Trophoblast cell (in vitro differentiated cells and primary cell): ENCODE results near the gene BICD2.

Source experiments
- DNase-seq, 2 donors: peaks; one replicate each; pipeline ENCODE4 v3.0.0-alpha.2; 2016
- H2AFZ ChIP-seq: 2 replicates; pipeline ENCODE4 v1.6.1; 2013; ENCODE audit warnings: low read length, moderate library complexity, mild to moderate bottlenecking; ENCODE audit not compliant: insufficient read depth, poor library complexity
- H2AK5ac ChIP-seq: 2 replicates; pipeline ENCODE4 v1.6.1; 2013; ENCODE audit warnings: mild to moderate bottlenecking, low read length
- H2BK120ac ChIP-seq: 2 replicates; pipeline ENCODE4 v1.6.1; 2013; ENCODE audit warnings: low read length, mild to moderate bottlenecking, moderate library complexity; ENCODE audit not compliant: insufficient read depth, poor library complexity
- H2BK12ac ChIP-seq: 2 replicates; pipeline ENCODE4 v1.6.1; 2013; ENCODE audit warnings: mild to moderate bottlenecking, low read length, moderate library complexity
- H2BK5ac ChIP-seq: 2 replicates; pipeline ENCODE4 v1.6.1; 2013; ENCODE audit warnings: low read length, low read depth, moderate library complexity, mild to moderate bottlenecking; ENCODE audit not compliant: poor library complexity
- H3K14ac ChIP-seq: 2 replicates; pipeline ENCODE4 v1.6.1; 2013; ENCODE audit warnings: mild to moderate bottlenecking, low read length
- H3K18ac ChIP-seq: 2 replicates; pipeline ENCODE4 v1.6.1; 2013; ENCODE audit warnings: mild to moderate bottlenecking, low read length
- H3K23ac ChIP-seq: 2 replicates; pipeline ENCODE4 v1.6.1; 2013; ENCODE audit warnings: low read length
- H3K27ac ChIP-seq: 2 replicates; pipeline ENCODE4 v1.5.1; 2013; ENCODE audit warnings: low read depth, mild to moderate bottlenecking, inconsistent platforms, low read length, moderate library complexity
- H3K27me3 ChIP-seq: 2 replicates; pipeline ENCODE4 v1.6.1; 2013; ENCODE audit warnings: inconsistent platforms, mild to moderate bottlenecking, low read length, moderate library complexity; ENCODE audit not compliant: insufficient read depth
- H3K36me3 ChIP-seq, 2 experiments: 1 replicate in 1 of 2; 2 replicates in 1 of 2; pipeline ENCODE4 v1.6.1; 2013; ENCODE audit warnings: low read length in 2 of 2, mild to moderate bottlenecking in 2 of 2, moderate library complexity in 1 of 2; ENCODE audit not compliant: insufficient read depth in 2 of 2, control insufficient read depth in 1 of 2
- H3K4ac ChIP-seq: 2 replicates; pipeline ENCODE4 v1.6.1; 2013; ENCODE audit warnings: low read depth, mild to moderate bottlenecking, low read length, moderate library complexity
- H3K4me1 ChIP-seq, 2 experiments: 1 replicate in 1 of 2; 2 replicates in 1 of 2; pipeline ENCODE4 v1.6.1; 2013; ENCODE audit warnings: low read length in 2 of 2, mild to moderate bottlenecking in 2 of 2, moderate library complexity in 1 of 2; ENCODE audit not compliant: insufficient read depth in 2 of 2, control insufficient read depth in 1 of 2
- H3K4me2 ChIP-seq: 2 replicates; pipeline ENCODE4 v1.6.1; 2013; ENCODE audit warnings: inconsistent platforms, mild to moderate bottlenecking, low read length, moderate library complexity
- H3K4me3 ChIP-seq: 2 replicates; pipeline ENCODE4 v1.5.1; 2013; ENCODE audit warnings: mild to moderate bottlenecking, low read depth, low read length, inconsistent platforms
- H3K79me1 ChIP-seq: one replicate; pipeline ENCODE4 v1.6.1; 2013; ENCODE audit warnings: low read length
- H3K79me2 ChIP-seq: 2 replicates; pipeline ENCODE4 v1.6.1; 2013; ENCODE audit warnings: low read length, mild to moderate bottlenecking; ENCODE audit not compliant: control insufficient read depth, insufficient read depth, poor library complexity
- H3K9ac ChIP-seq: 2 replicates; pipeline ENCODE4 v1.6.1; 2013; ENCODE audit warnings: mild to moderate bottlenecking, low read length
- H3K9me3 ChIP-seq: 2 replicates; pipeline ENCODE4 v1.6.1; 2013; ENCODE audit warnings: low read depth, mild to moderate bottlenecking, control low read depth, inconsistent platforms, low read length; ENCODE audit not compliant: insufficient read depth
- H4K12ac ChIP-seq: 2 replicates; pipeline ENCODE4 v1.6.1; 2013; ENCODE audit warnings: low read depth, mild to moderate bottlenecking, low read length, moderate library complexity
- H4K8ac ChIP-seq: 2 replicates; pipeline ENCODE4 v1.6.1; 2013; ENCODE audit warnings: low read depth, mild to moderate bottlenecking, low read length, moderate library complexity
- H4K91ac ChIP-seq: one replicate; pipeline ENCODE4 v1.6.1; 2013; ENCODE audit warnings: low read depth, mild to moderate bottlenecking, low read length, moderate library complexity
- WGBS: extraction: QIAGEN DNeasy Blood & Tissue Kit; methylation state at CpG from one replicate; pipeline ENCODE4 v1.1.7; 2013; ENCODE audit warnings: missing lambda C conversion rate; ENCODE audit not compliant: insufficient read length, insufficient coverage; ENCODE audit errors: extremely low coverage; 5-methylcytosine and 5-hydroxymethylcytosine counted together

BICD2 gene

GRCh38 chr9:92730897-92731296, 33.7 kb downstream of the BICD2 start:
- Histone ChIP-seq H3K4me2 (no peak overlapping the region), H2BK5ac (no peak overlapping the region), H3K36me3 (peaks cover 14% of the 10 kb centered on the region in 2 experiments), H3K4me3 (no peak overlapping the region), H3K79me2 (peaks cover 10% of the 10 kb centered on the region), H4K91ac (no peak overlapping the region), H3K4me1 (peaks cover 43 to 51% of the 10 kb centered on the region in 2 experiments), H3K14ac (no peak overlapping the region), H3K27ac (no peak overlapping the region), H3K9me3 (no peaks in the 10 kb centered on the region), H2BK12ac (no peak overlapping the region), H3K27me3 (no peaks in the 10 kb centered on the region), H3K23ac (no peak overlapping the region), H2BK120ac (no peak overlapping the region), H2AK5ac (no peak overlapping the region), H3K79me1 (peaks cover 7% of the 10 kb centered on the region), H2AFZ (no peak overlapping the region), H4K12ac (no peak overlapping the region), H3K9ac (no peak overlapping the region), H3K4ac (peak overlapping the region; percentile 45), H3K18ac (no peak overlapping the region), H4K8ac (no peak overlapping the region)
- no peak for DNase-seq
- no CpG with 5 or more reads among the region's 8 CpGs for WGBS

DNA sequence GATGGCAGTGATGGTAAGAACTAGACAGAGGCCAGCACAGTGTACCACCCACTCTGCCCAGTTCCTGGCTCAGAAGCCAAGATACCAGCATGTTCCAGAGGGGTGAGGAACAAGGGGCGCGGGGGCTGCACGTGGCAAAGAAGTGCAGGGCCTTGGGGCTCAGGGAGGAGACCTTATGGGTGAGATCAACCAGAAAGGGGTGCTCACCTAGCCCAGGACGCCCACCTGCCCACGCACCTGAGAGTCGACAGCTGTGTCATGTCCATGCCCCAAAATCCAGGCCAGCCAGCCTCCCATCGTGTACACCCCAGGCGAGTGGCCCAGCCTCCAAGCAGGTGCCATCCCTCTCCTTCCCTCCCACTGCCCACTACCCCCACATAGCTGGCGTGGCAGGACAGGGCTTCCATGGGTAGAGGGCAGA, 34.9 kb downstream of the BICD2 start:
- H2BK12ac ChIP-seq, result no peak overlapping the region
- H3K4ac ChIP-seq, result peak overlapping the region; percentile 24
- H3K4me2 ChIP-seq, result no peak overlapping the region
- peaks cover 7% of the 10 kb centered on the region for H3K79me1 ChIP-seq
- H3K4me3 ChIP-seq, result no peak overlapping the region
- no peak overlapping the region for H2BK5ac ChIP-seq
- H3K27me3 ChIP-seq, result no peaks in the 10 kb centered on the region
- H2BK120ac ChIP-seq, result no peak overlapping the region
- peaks cover 15 to 19% of the 10 kb centered on the region in 2 experiments for H3K36me3 ChIP-seq
- no peak overlapping the region for H3K23ac ChIP-seq
- H4K8ac ChIP-seq, result no peak overlapping the region
- H2AFZ ChIP-seq, result no peak overlapping the region
- peak overlapping the region; percentile 32 for H3K18ac ChIP-seq
- no peak overlapping the region for H4K91ac ChIP-seq
- H3K4me1 ChIP-seq, result peaks cover 32 to 47% of the 10 kb centered on the region in 2 experiments
- peaks cover 3% of the 10 kb centered on the region for H3K9me3 ChIP-seq
- no peak for DNase-seq
- no peak overlapping the region for H2AK5ac ChIP-seq
- H4K12ac ChIP-seq, result no peak overlapping the region
- H3K79me2 ChIP-seq, result peaks cover 10% of the 10 kb centered on the region
- WGBS, result no CpG with 5 or more reads among the region's 9 CpGs
- H3K14ac ChIP-seq, result no peak overlapping the region
- no peak overlapping the region for H3K9ac ChIP-seq
- no peak overlapping the region for H3K27ac ChIP-seq

DNA sequence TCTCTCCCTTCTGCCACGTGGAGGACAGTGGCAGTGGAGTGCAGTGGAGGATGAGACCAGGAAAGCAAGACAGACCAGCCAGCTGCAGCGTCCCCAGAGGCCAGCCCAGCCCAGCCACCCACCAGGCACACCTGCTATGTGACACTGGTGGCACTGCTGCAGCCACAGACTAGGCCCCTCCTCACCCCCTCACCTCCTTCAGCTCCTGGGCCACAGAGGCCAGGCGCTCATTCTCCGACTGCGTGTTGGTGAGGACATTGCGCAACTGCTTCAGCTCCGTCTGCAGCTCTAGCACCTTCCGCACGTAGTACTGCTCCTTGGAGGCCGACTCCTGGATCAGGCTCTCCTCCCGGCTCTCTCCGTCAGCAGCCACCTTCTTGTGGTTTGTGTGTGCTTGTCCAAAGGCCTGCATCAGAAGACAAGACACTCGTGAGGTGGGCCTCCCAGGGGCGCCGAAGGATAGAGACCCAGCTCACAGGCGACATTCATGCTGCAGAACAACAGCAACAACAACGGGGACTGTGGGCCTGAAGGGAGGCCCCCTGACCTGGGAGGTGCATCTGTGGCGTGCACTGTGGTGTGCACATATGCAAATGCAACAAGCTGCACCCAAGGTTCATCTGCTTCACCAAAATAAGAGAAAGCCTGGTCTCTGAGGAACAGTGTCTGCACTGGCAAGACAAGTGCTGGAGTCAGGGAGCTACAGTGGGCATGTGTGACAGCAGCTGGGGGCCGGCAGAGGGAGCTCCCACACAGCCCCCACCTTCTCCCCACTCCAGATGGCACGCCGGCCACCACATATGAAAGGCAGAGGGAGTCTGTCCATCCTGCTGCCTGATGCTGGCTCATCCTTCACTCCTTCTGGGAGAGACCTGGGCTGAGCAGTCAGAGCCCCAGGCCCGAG, 35.5 kb downstream of the BICD2 start:
- Histone ChIP-seq H3K9me3 (peaks cover 3% of the 10 kb centered on the region), H3K4me3 (no peak overlapping the region), H3K4me2 (no peak overlapping the region), H2AFZ (no peak overlapping the region), H4K91ac (no peak overlapping the region), H3K9ac (no peak overlapping the region), H3K79me1 (peaks cover 6% of the 10 kb centered on the region), H3K4me1 (peaks cover 34 to 50% of the 10 kb centered on the region in 2 experiments), H3K27me3 (no peaks in the 10 kb centered on the region), H3K36me3 (peaks cover 19% of the 10 kb centered on the region in 2 experiments), H4K12ac (no peak overlapping the region), H4K8ac (no peak overlapping the region), H3K18ac (peak overlapping the region; percentile 23), H3K4ac (no peak overlapping the region), H2BK120ac (no peak overlapping the region), H3K14ac (no peak overlapping the region), H3K27ac (no peak overlapping the region), H2BK12ac (no peak overlapping the region), H2AK5ac (no peak overlapping the region), H3K79me2 (peaks cover 7% of the 10 kb centered on the region), H2BK5ac (no peak overlapping the region), H3K23ac (no peak overlapping the region)
- DNase-seq, result peak in 1 of 2 donors; percentile 35
- WGBS, result no CpG with 5 or more reads among the region's 22 CpGs

- Histone ChIP-seq H3K4me3 (no peak overlapping the region), H2BK5ac (peak overlapping the region; percentile 5), H3K4ac (no peak overlapping the region), H3K18ac (peak overlapping the region; percentile 13), H3K79me1 (peaks cover 6% of the 10 kb centered on the region), H4K8ac (no peak overlapping the region), H2AFZ (no peak overlapping the region), H3K14ac (no peak overlapping the region), H3K4me1 (peaks cover 40 to 60% of the 10 kb centered on the region in 2 experiments), H4K12ac (no peak overlapping the region), H2AK5ac (no peak overlapping the region), H3K9me3 (peaks cover 3% of the 10 kb centered on the region), H2BK12ac (peak overlapping the region; percentile 3), H3K4me2 (no peak overlapping the region), H3K27me3 (no peaks in the 10 kb centered on the region), H2BK120ac (no peak overlapping the region), H3K79me2 (peaks cover 7% of the 10 kb centered on the region), H3K36me3 (peaks cover 19% of the 10 kb centered on the region in 2 experiments), H3K9ac (no peak overlapping the region), H3K27ac (no peak overlapping the region), H3K23ac (no peak overlapping the region), H4K91ac (peak overlapping the region; percentile 7)
- no CpG with 5 or more reads among the region's 14 CpGs for WGBS
- DNase-seq, result no peak
Observed at GRCh38 chr9:92727716-92728700, 36.6 kb downstream of the BICD2 start.
